ENCODE measurements around the gene RHBDL2. TPM values are rescaled to one million over a fixed set of nuclear protein-coding genes. Genes with fewer than 3 reads are reported as not detected.

RHBDL2 gene
- total and polyA plus RNA-seq, 9 of the 15 experiments (the other 6 are each of a cell fraction or from before 2014, with no cell fraction given), result not detected

- no peak for TF ChIP-seq GTF3C2 (IDR thresholded peaks at IDR 0.05; ENCODE audit: borderline replicate concordance, extremely low read depth, insufficient read length)
These were observed 35.6 kb downstream of the RHBDL2 start (continued) for GRCh38 chr1:38905985-38906384.

GRCh38 chr1:38899560-38899959 is 42.1 kb downstream of the RHBDL2 start:
- no peak overlapping the region for H2AFZ ChIP-seq (ENCODE audit: low read depth, low read length)
- no peak overlapping the region for H3K4me3 ChIP-seq
- no peak overlapping the region for H3K4me2 ChIP-seq (ENCODE audit: insufficient read depth, low read length)
- POLR2A ChIA-PET, result no interaction called here
- FAIRE-seq, result no peak
- no peaks in the 10 kb centered on the region for H3K9me1 ChIP-seq (ENCODE audit: control insufficient read depth, insufficient read depth, low read length)
- CTCF ChIA-PET (ENCODE audit: low intra/inter-chr PET ratio), result no interaction called here
- H3K27ac ChIP-seq (ENCODE audit: extremely low read depth, low read depth, low read length), result no peak overlapping the region
- no peaks in the 10 kb centered on the region for H4K20me1 ChIP-seq (replicated peaks; ENCODE audit: control insufficient read depth, insufficient read depth, low read length)
- TF ChIP-seq TEAD4 (IDR thresholded peaks at IDR 0.05; ENCODE audit: low read length), result no peak
- TF ChIP-seq TEAD4 (CRISPR knock-in tag; IDR thresholded peaks at IDR 0.05; ENCODE audit: borderline replicate concordance), result no peak
- TF ChIP-seq MBD2 (IDR thresholded peaks at IDR 0.05; ENCODE audit: borderline replicate concordance, low read depth), result no peak
- no peak for TF ChIP-seq CBX3 (IDR thresholded peaks at IDR 0.05; ENCODE audit: borderline replicate concordance in 1 of 2, low read length in 2 of 2)
- no peak for TF ChIP-seq TCF3 (CRISPR knock-in tag; IDR thresholded peaks at IDR 0.05)
- TF ChIP-seq MED1 (CRISPR knock-in tag; IDR thresholded peaks at IDR 0.05; ENCODE audit: borderline replicate concordance), result no peak
- intact Hi-C loops (cut with micrococcal nuclease), result no loop called here
- H3K4me1 ChIP-seq (replicated peaks in 1 of 2; ENCODE audit: control insufficient read depth in 2 of 2, insufficient read depth in 2 of 2, low read length in 2 of 2), result no peaks in the 10 kb centered on the region
- no peak for ATAC-seq
- no peaks in the 10 kb centered on the region for H3K9me3 ChIP-seq (replicated peaks; ENCODE audit: control insufficient read depth, insufficient read depth, low read depth, low read length)
- in situ Hi-C loops (cut with MboI), result no loop called here
- H3K79me2 ChIP-seq (ENCODE audit: control insufficient read depth, insufficient read depth, low read length), result no peaks in the 10 kb centered on the region
- no peaks in the 10 kb centered on the region for H3K27me3 ChIP-seq (ENCODE audit: control insufficient read depth in 2 of 2, insufficient read depth in 2 of 2, low read length in 2 of 2)
- WGBS (ENCODE audit: insufficient coverage, low coverage, missing lambda C conversion rate), result 21% methylated on average over 4 of the region's 4 CpGs
- BruUV-seq (replicated peaks), result no TSS peak
- no peak for DNase-seq (ENCODE audit: extremely low read depth in 1 of 4, low spot score in 3 of 4)
- no peak overlapping the region for H3K9ac ChIP-seq (ENCODE audit: insufficient read depth in 1 of 2, low read depth in 2 of 2, low read length in 2 of 2)
- no peaks in the 10 kb centered on the region for H3K36me3 ChIP-seq (ENCODE audit: control insufficient read depth, insufficient read depth, low read length)

Data from K562 (cell line).